ENCODE data around the gene MATCAP1. TPM values are rescaled to one million over a fixed set of nuclear protein-coding genes. Genes with fewer than 3 reads are reported as not detected.
A peak's percentile ranks its signal among the peaks of the same experiment; 100 is the strongest.

MATCAP1 gene
- total RNA-seq, 2 donors from 2014 or later = 24.0 to 43.0 TPM

GRCh38 chr16:67156143-67156844 lies 27.5 kb downstream of the MATCAP1 start:
- no peak for TF ChIP-seq CTCF (IDR thresholded peaks at IDR 0.05)
- intact Hi-C loops (cut with DNase I) = loop anchor here (5.0 kb wide), 2 partner anchors 139 to 179 kb away; no protein-coding TSS in a partner anchor
- peak overlapping the region; percentile 16 to 68 for H3K9ac ChIP-seq (ENCODE audit: low read depth in 2 of 2, low read length in 2 of 2)

GRCh38 chr16:67155295-67156142 lies 28.2 kb downstream of the MATCAP1 start:
- Histone ChIP-seq H3K9ac (ENCODE audit: low read depth in 2 of 2, low read length in 2 of 2) (peak overlapping the region; percentile 16 to 68), H3K4me1 (peaks cover 20% of the 10 kb centered on the region), H3K27ac (no peak overlapping the region), H3K9me3 (no peaks in the 10 kb centered on the region), H3K27me3 (no peaks in the 10 kb centered on the region), H3K36me3 (no peaks in the 10 kb centered on the region), H3K4me3 (peak overlapping the region; percentile 16)
- TF ChIP-seq CTCF (IDR thresholded peaks at IDR 0.05) = peak; percentile 91
- intact Hi-C loops (cut with DNase I) = loop anchor here (5.0 kb wide), 2 partner anchors 138 to 178 kb away; no protein-coding TSS in a partner anchor
- DNase-seq = peak; percentile 77

More at GRCh38 chr16:67156143-67156844, 27.5 kb downstream of the MATCAP1 start:
- no peaks in the 10 kb centered on the region for H3K36me3 ChIP-seq
- H3K27me3 ChIP-seq = no peaks in the 10 kb centered on the region
- H3K4me1 ChIP-seq = peaks cover 20% of the 10 kb centered on the region
- DNase-seq = peak; percentile 50
- H3K9me3 ChIP-seq = no peaks in the 10 kb centered on the region
- no peak overlapping the region for H3K27ac ChIP-seq
- H3K4me3 ChIP-seq = no peak overlapping the region

GRCh38 chr16:67154578-67155294 lies 29.0 kb downstream of the MATCAP1 start:
- TF ChIP-seq CTCF (IDR thresholded peaks at IDR 0.05) = no peak
- no peak for DNase-seq
- intact Hi-C loops (cut with DNase I) = loop anchor here (5.0 kb wide), 2 partner anchors 137 to 177 kb away; no protein-coding TSS in a partner anchor
- no peaks in the 10 kb centered on the region for H3K27me3 ChIP-seq
- H3K4me3 ChIP-seq = peak overlapping the region; percentile 16
- H3K4me1 ChIP-seq = peaks cover 20% of the 10 kb centered on the region
- no peak overlapping the region for H3K27ac ChIP-seq
- H3K9ac ChIP-seq (ENCODE audit: low read depth in 2 of 2, low read length in 2 of 2) = no peak overlapping the region
- H3K36me3 ChIP-seq = no peaks in the 10 kb centered on the region
- no peaks in the 10 kb centered on the region for H3K9me3 ChIP-seq

- no peaks in the 10 kb centered on the region for H3K27me3 ChIP-seq
Measured at GRCh38 chr16:67151431-67152097, 32.2 kb downstream of the MATCAP1 start.

More at GRCh38 chr16:67151431-67152097, 32.2 kb downstream of the MATCAP1 start:
- H3K4me1 ChIP-seq = peaks cover 15% of the 10 kb centered on the region
- H3K4me3 ChIP-seq = no peak overlapping the region
- no peaks in the 10 kb centered on the region for H3K36me3 ChIP-seq
- intact Hi-C loops (cut with DNase I) = no loop called here
- no peaks in the 10 kb centered on the region for H3K9me3 ChIP-seq
- DNase-seq = no peak
- H3K27ac ChIP-seq = no peak overlapping the region
- H3K9ac ChIP-seq (ENCODE audit: low read depth in 2 of 2, low read length in 2 of 2) = no peak overlapping the region
- TF ChIP-seq CTCF (IDR thresholded peaks at IDR 0.05) = no peak
